RWPE1 (cell line): ENCODE results near the gene PLD5.

ENCODE experiments used
- CTCF ChIA-PET: fragments of 350-600 bp; sonication (Branson Sonifier 250); formaldehyde crosslinking; extraction: SDS; loops from one replicate; lab custom pipeline; 2021; lab: Yijun Ruan, JAX
- POLR2A ChIA-PET: fragments of 400-600 bp; formaldehyde crosslinking; extraction: SDS; loops from one replicate; lab custom pipeline; 2020; ENCODE audit warnings: antibody characterized with exemption; ENCODE audit not compliant: low non-redundant PET; lab: Yijun Ruan, JAX
- DNase-seq: peaks from one replicate; pipeline ENCODE4 v3.0.0; 2012; ENCODE audit warnings: low spot score
- H3K27ac ChIP-seq: fragments of 450-650 bp; 2 replicates; pipeline ENCODE4 v1.5.1; 2017
- TF ChIP-seq, protein P1 (sequence below): fragments of 450-650 bp; conservative IDR thresholded peaks from 2 replicates; pipeline ENCODE4 v1.5.1; 2017; ENCODE audit warnings: low read depth, mild to moderate bottlenecking

The PLD5 gene

DNA sequence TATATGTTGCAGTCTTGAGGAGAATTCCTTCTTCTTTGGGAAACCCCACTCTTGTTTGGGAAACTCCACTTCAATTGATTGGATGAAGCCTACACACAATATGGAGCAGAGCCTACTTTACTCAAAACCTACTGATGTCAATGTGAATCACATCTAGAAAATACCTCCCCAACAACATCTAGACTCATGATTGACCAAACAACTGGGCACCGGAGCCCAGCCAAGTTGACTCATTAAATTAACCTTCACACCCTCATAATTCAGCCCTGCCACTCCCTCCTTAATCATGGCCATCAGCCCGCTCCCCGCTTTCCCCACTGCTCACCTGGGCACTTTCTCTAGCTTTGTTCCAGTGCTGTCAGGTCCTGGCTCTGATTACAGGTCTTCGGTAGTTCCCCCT lies 317.5 kb downstream of the PLD5 start:
- TF ChIP-seq, protein P1, sequence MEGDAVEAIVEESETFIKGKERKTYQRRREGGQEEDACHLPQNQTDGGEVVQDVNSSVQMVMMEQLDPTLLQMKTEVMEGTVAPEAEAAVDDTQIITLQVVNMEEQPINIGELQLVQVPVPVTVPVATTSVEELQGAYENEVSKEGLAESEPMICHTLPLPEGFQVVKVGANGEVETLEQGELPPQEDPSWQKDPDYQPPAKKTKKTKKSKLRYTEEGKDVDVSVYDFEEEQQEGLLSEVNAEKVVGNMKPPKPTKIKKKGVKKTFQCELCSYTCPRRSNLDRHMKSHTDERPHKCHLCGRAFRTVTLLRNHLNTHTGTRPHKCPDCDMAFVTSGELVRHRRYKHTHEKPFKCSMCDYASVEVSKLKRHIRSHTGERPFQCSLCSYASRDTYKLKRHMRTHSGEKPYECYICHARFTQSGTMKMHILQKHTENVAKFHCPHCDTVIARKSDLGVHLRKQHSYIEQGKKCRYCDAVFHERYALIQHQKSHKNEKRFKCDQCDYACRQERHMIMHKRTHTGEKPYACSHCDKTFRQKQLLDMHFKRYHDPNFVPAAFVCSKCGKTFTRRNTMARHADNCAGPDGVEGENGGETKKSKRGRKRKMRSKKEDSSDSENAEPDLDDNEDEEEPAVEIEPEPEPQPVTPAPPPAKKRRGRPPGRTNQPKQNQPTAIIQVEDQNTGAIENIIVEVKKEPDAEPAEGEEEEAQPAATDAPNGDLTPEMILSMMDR = no peak
- ChIA-PET POLR2A (interaction anchor here (0.5 kb wide), 1 partner anchor 11 kb away, joined by 4 read pairs; no protein-coding TSS in a partner anchor), CTCF (no interaction called here)
- peak; percentile 60 for DNase-seq
- H3K27ac ChIP-seq = no peak overlapping the region

DNA sequence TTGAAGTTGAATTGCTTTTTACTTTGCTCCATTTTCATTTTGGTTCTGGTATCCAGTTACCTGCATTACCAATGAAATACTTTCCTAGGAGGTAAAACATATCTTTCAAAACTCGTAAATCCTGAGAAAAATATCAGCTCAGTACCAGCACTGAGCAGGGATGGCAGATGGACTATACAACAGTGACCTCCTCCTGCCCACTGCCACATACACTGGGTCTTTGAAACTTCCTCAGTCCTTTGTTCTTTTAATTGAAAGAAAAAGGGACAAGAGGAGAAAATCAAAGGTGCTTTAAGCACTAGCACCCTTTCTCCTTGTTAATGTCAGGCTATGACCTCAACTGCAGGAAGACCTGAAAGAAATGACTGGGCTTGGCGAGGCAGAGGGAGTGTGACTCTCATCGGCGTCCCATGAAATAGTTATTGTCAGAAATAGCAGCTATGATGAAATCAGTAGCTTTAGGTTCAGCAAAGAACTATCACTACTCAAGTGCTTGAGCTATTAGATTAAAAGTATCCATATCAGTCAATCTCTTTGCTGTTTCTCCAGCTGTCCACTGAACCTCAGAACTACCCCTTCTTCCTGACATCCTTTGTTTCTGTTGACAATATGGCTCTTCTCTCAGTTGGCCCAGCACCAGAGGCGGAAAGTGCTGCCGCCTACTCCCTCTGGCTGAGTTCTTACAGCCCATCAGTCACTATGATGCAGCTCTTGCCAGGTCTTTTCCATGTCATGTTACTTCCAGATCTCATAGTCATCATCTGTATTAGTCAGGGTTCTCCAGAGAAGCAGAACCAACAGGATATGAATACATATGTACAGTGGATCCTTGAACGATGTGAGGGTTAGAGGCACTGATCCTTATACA lies 318.6 kb downstream of the PLD5 start:
- H3K27ac ChIP-seq = no peak overlapping the region
- ChIA-PET POLR2A (no interaction called here), CTCF (interaction anchor here (0.6 kb wide), 1 partner anchor 398 kb away, joined by 3 read pairs; no protein-coding TSS in a partner anchor)
- peak; percentile 13 for DNase-seq
- TF ChIP-seq, protein P1 = no peak

DNA sequence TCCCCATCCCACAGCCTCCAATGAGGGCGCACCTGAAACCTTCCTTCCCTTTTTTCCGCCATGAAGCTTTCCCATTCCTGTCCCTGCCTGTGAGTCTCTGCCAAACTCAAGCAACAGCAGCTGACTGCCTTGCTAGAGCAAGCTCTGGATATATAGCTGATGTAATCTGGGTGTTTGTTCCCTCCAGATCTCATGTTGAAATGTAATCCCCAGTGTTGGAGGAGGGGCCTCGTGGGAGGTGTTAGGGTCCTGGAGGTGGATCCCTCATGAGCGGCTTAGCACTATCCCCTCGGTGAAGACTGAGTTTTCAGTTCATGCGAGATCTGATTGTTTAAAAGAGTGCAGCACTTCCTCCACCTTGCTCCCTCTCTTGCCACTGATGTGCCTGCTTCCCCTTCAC lies 321.2 kb downstream of the PLD5 start:
- POLR2A ChIA-PET = no interaction called here

DNA sequence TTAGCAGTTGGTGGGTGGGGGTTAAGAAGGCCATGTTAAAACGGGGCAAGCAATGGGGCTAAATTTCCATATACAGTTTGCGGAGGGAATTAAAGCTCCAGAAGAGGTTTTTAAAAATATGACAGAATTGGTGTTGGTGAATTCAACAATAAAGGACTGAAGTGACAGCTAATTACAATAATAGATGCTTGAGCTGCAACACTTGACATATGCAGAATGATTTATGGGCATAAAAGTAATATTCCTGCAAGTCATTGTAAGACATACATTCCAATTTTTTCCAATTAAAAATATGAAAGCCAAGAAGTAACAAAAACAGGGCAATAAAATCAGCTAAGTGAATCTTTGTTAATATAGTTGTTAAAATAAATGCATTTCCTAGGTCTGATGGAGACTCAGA lies 323.4 kb downstream of the PLD5 start:
- TF ChIP-seq, protein P1 = no peak
- POLR2A ChIA-PET = interaction anchor here (0.7 kb wide), 1 partner anchor 39 kb away, joined by 3 read pairs; no protein-coding TSS in a partner anchor
- CTCF ChIA-PET = interaction anchor here (0.6 kb wide), 2 partner anchors 733 to 1561 kb away, joined by 3 read pairs; no protein-coding TSS in a partner anchor

More for the DNA sequence above, 321.2 kb downstream of the PLD5 start:
- CTCF ChIA-PET = no interaction called here
- no peak overlapping the region for H3K27ac ChIP-seq
- TF ChIP-seq, protein P1 = no peak
- DNase-seq = no peak

DNA sequence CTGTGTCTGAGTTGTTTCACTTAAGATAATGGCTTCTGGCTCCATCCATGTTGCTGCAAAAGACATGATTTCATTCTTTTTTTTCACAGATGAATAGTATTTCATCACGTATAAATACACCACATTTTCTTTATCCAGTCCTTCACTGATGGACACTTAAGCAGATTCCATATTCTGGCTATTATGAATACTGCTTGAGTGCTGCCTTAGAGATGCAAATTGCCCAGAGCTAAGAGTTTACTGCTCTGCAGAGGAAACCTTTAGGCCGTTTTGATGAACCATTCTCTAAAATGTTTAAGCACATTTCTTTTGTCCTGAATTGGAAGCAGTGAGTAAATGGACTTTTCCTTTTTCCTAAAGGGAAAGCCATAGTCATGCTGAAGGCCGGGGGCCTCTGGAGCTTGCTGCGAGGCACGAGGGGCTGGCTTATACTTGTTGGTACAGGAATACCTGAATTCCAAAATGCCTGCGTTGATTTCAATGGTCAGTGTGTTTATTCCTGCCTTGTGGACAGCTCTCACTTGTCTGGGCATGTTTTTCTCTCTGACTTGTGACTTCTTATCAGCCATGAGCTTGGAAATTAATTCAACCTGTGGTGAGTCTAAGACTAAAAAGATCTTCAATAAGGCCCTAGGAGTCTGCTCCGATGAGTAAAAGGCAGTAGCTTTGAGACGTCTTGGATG lies 324.6 kb downstream of the PLD5 start:
- ChIA-PET CTCF (interaction anchor here (0.6 to 0.9 kb wide), 3 partner anchors 28 to 177 kb away, joined by 3 read pairs; no protein-coding TSS in a partner anchor), POLR2A (no interaction called here)
- DNase-seq = peak; percentile 64
- no peak overlapping the region for H3K27ac ChIP-seq
- TF ChIP-seq, protein P1 = no peak

More for the DNA sequence above, 323.4 kb downstream of the PLD5 start:
- H3K27ac ChIP-seq = no peak overlapping the region
- DNase-seq = no peak
